ENCODE results near the gene SPINT2.
"Not testable (repeated sequence)": the region's sequence is repeated elsewhere in the genome, so short reads cannot be mapped to it uniquely, and the experiment has no call there.

SPINT2 gene

GRCh38 chr19:38228491-38229439, 35.6 kb upstream of the SPINT2 start:
- peak overlapping the region; percentile 37 for H3K27ac Mint-ChIP-seq
- peaks cover 68 to 75% of the 10 kb centered on the region in 2 donors for H3K27me3 Mint-ChIP-seq
- no peak for ATAC-seq (replicated peaks)
- DNase-seq, result no peak
- H3K9me3 Mint-ChIP-seq, result no peaks in the 10 kb centered on the region
- H3K36me3 Mint-ChIP-seq, result peaks cover 0 to 3% of the 10 kb centered on the region in 2 donors
- peak overlapping the region; percentile 69 to 80 for H3K4me3 Mint-ChIP-seq
- peaks cover 23 to 40% of the 10 kb centered on the region in 2 donors for H3K4me1 Mint-ChIP-seq

- Mint-ChIP-seq H3K4me3 (peak overlapping the region; percentile 20 to 51), H3K4me1 (peaks cover 20 to 38% of the 10 kb centered on the region in 2 donors), H3K27ac (no peak overlapping the region), H3K27me3 (peaks cover 66 to 75% of the 10 kb centered on the region in 2 donors), H3K36me3 (peaks cover 0 to 3% of the 10 kb centered on the region in 2 donors), H3K9me3 (no peaks in the 10 kb centered on the region)
- DNase-seq, result peak; percentile 57
- ATAC-seq (replicated peaks), result peak; percentile 77 to 85
Observed at GRCh38 chr19:38229585-38230073, 34.7 kb upstream of the SPINT2 start.

- peaks cover 68 to 74% of the 10 kb centered on the region in 2 donors for H3K27me3 Mint-ChIP-seq
- not testable (repeated sequence) for DNase-seq; H3K36me3 Mint-ChIP-seq; ATAC-seq (replicated peaks); H3K27ac Mint-ChIP-seq; H3K4me3 Mint-ChIP-seq; H3K9me3 Mint-ChIP-seq
- H3K4me1 Mint-ChIP-seq, result peaks cover 20 to 38% of the 10 kb centered on the region in 2 donors
Observed at GRCh38 chr19:38230506-38231133, 33.8 kb upstream of the SPINT2 start.

GRCh38 chr19:38231918-38232317, 32.5 kb upstream of the SPINT2 start:
- DNase-seq (no peak), ATAC-seq (replicated peaks) (no peak)
- peaks cover 14 to 28% of the 10 kb centered on the region in 2 donors for H3K4me1 Mint-ChIP-seq
- peak overlapping the region; percentile 43 for H3K27ac Mint-ChIP-seq
- H3K9me3 Mint-ChIP-seq, result no peaks in the 10 kb centered on the region
- H3K4me3 Mint-ChIP-seq, result no peak overlapping the region
- H3K27me3 Mint-ChIP-seq, result peaks cover 61% of the 10 kb centered on the region in 2 donors
- peaks cover 0 to 1% of the 10 kb centered on the region in 2 donors for H3K36me3 Mint-ChIP-seq

- no peak overlapping the region for H3K4me3 Mint-ChIP-seq
- ATAC-seq (replicated peaks) (peak; percentile 80 to 82), DNase-seq (peak; percentile 73)
- H3K27me3 Mint-ChIP-seq, result peaks cover 45 to 53% of the 10 kb centered on the region in 2 donors
- H3K36me3 Mint-ChIP-seq, result peaks cover 1 to 4% of the 10 kb centered on the region in 2 donors
- no peak overlapping the region for H3K27ac Mint-ChIP-seq
- peaks cover 6 to 13% of the 10 kb centered on the region in 2 donors for H3K4me1 Mint-ChIP-seq
- H3K9me3 Mint-ChIP-seq, result no peaks in the 10 kb centered on the region
Observed at GRCh38 chr19:38233740-38234251, 30.6 kb upstream of the SPINT2 start.

GRCh38 chr19:38234615-38235014, 29.8 kb upstream of the SPINT2 start:
- H3K27ac Mint-ChIP-seq, result no peak overlapping the region
- peaks cover 42 to 49% of the 10 kb centered on the region in 2 donors for H3K27me3 Mint-ChIP-seq

GRCh38 chr19:38239816-38240215, 24.6 kb upstream of the SPINT2 start:
- Mint-ChIP-seq H3K27me3 (peaks cover 8 to 11% of the 10 kb centered on the region in 2 donors), H3K9me3 (no peaks in the 10 kb centered on the region), H3K36me3 (peaks cover 5 to 13% of the 10 kb centered on the region in 2 donors), H3K4me1 (peaks cover 4 to 9% of the 10 kb centered on the region in 2 donors), H3K4me3 (no peak overlapping the region), H3K27ac (no peak overlapping the region)
- ATAC-seq (replicated peaks), result no peak
- DNase-seq, result no peak

More at GRCh38 chr19:38234615-38235014, 29.8 kb upstream of the SPINT2 start:
- peaks cover 4 to 10% of the 10 kb centered on the region in 2 donors for H3K4me1 Mint-ChIP-seq
- H3K36me3 Mint-ChIP-seq, result peaks cover 2 to 5% of the 10 kb centered on the region in 2 donors
- H3K4me3 Mint-ChIP-seq, result no peak overlapping the region
- DNase-seq, result no peak
- ATAC-seq (replicated peaks), result no peak
- no peaks in the 10 kb centered on the region for H3K9me3 Mint-ChIP-seq

GRCh38 chr19:38243279-38243673, 21.1 kb upstream of the SPINT2 start:
- no peaks in the 10 kb centered on the region for H3K9me3 Mint-ChIP-seq
- H3K4me3 Mint-ChIP-seq, result peak overlapping the region; percentile 82 to 85
- H3K27ac Mint-ChIP-seq, result peak overlapping the region; percentile 94
- H3K4me1 Mint-ChIP-seq, result peaks cover 14 to 44% of the 10 kb centered on the region in 2 donors
- no peak for ATAC-seq (replicated peaks)
- peaks cover 0 to 4% of the 10 kb centered on the region in 2 donors for H3K27me3 Mint-ChIP-seq
- peaks cover 9 to 21% of the 10 kb centered on the region in 2 donors for H3K36me3 Mint-ChIP-seq
- no peak for DNase-seq

- peaks cover 24 to 54% of the 10 kb centered on the region in 2 donors for H3K4me1 Mint-ChIP-seq
- H3K27ac Mint-ChIP-seq, result peak overlapping the region; percentile 68
- peak overlapping the region; percentile 51 to 52 for H3K4me3 Mint-ChIP-seq
- ATAC-seq (replicated peaks) (peak; percentile 77 to 79), DNase-seq (peak; percentile 55)
- H3K36me3 Mint-ChIP-seq, result peaks cover 14 to 32% of the 10 kb centered on the region in 2 donors
- peaks cover 0 to 4% of the 10 kb centered on the region in 2 donors for H3K9me3 Mint-ChIP-seq
- no peaks in the 10 kb centered on the region for H3K27me3 Mint-ChIP-seq
Observed at GRCh38 chr19:38245826-38246498, 18.4 kb upstream of the SPINT2 start.

GRCh38 chr19:38247126-38247525, 17.2 kb upstream of the SPINT2 start:
- Mint-ChIP-seq H3K27ac (no peak overlapping the region), H3K36me3 (peaks cover 23 to 44% of the 10 kb centered on the region in 2 donors), H3K27me3 (no peaks in the 10 kb centered on the region), H3K4me1 (peaks cover 32 to 66% of the 10 kb centered on the region in 2 donors), H3K9me3 (peaks cover 0 to 4% of the 10 kb centered on the region in 2 donors), H3K4me3 (no peak overlapping the region)
- DNase-seq (no peak), ATAC-seq (replicated peaks) (no peak)

- peaks cover 29 to 51% of the 10 kb centered on the region in 2 donors for H3K36me3 Mint-ChIP-seq
- DNase-seq (no peak), ATAC-seq (replicated peaks) (no peak)
- H3K4me3 Mint-ChIP-seq, result no peak overlapping the region
- H3K27me3 Mint-ChIP-seq, result no peaks in the 10 kb centered on the region
- peaks cover 35 to 73% of the 10 kb centered on the region in 2 donors for H3K4me1 Mint-ChIP-seq
- H3K27ac Mint-ChIP-seq, result peak overlapping the region; percentile 31
- H3K9me3 Mint-ChIP-seq, result peaks cover 0 to 4% of the 10 kb centered on the region in 2 donors
Observed at GRCh38 chr19:38247734-38248268, 16.6 kb upstream of the SPINT2 start.

- no peak for ATAC-seq (replicated peaks)
- H3K27me3 Mint-ChIP-seq, result no peaks in the 10 kb centered on the region
- H3K4me3 Mint-ChIP-seq, result no peak overlapping the region
- H3K9me3 Mint-ChIP-seq, result peaks cover 0 to 4% of the 10 kb centered on the region in 2 donors
- DNase-seq, result no peak
- H3K4me1 Mint-ChIP-seq, result peaks cover 38 to 79% of the 10 kb centered on the region in 2 donors
- no peak overlapping the region for H3K27ac Mint-ChIP-seq
- peaks cover 36 to 57% of the 10 kb centered on the region in 2 donors for H3K36me3 Mint-ChIP-seq
Observed at GRCh38 chr19:38248421-38248820, 16.0 kb upstream of the SPINT2 start.

- H3K27ac Mint-ChIP-seq, result peak overlapping the region; percentile 52
- peaks cover 0 to 4% of the 10 kb centered on the region in 2 donors for H3K9me3 Mint-ChIP-seq
- no peak for DNase-seq
- peaks cover 54 to 71% of the 10 kb centered on the region in 2 donors for H3K36me3 Mint-ChIP-seq
- ATAC-seq (replicated peaks), result no peak
- H3K4me1 Mint-ChIP-seq, result peaks cover 43 to 83% of the 10 kb centered on the region in 2 donors
- H3K27me3 Mint-ChIP-seq, result no peaks in the 10 kb centered on the region
- peak overlapping the region; percentile 10 to 14 for H3K4me3 Mint-ChIP-seq
Observed at GRCh38 chr19:38250428-38250820, 13.9 kb upstream of the SPINT2 start.
